22Rv1 (cell line): ENCODE results near the gene LY86.

ENCODE experiments used
- CTCF ChIP-seq: fragments of 450-650 bp; IDR thresholded peaks from 2 replicates; pipeline ENCODE4 v1.5.1; 2017; ENCODE audit warnings: mild to moderate bottlenecking
- ZFX ChIP-seq: fragments of 450-650 bp; IDR thresholded peaks from 2 replicates; pipeline ENCODE4 v1.6.1; 2017; ENCODE audit warnings: antibody characterized with exemption, borderline replicate concordance

DNA sequence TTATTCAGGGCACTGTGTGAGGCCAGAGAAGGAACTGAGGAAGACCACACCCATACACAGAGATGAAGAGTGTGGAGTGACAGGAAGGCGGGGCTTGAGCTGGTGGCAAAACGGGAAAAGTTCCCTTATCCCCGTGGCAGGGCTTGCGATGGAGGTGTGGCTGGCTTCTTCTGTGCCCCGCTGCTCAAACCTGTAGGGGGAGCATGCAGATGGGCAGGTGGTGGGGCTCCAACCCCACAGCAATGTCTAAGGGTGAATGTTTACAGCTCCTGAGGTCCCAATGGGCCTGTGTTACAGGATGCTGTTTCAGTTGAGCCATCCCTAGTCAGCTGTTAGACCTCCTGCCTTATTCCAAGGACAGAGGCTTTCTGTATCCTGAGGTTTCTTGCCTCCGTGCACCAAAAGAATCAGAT is 105.9 kb downstream of the LY86 start:
- TF ChIP-seq CTCF (no peak), ZFX (no peak)
